T-helper 2 cell treated with Interferon-gamma antibody and Interleukin-4, amounts not matched to agents 5 μg/mL and 100 μg/mL, for 36 hours (primary cell): ENCODE results near the gene TRNP1.

Experiments used
- DNase-seq: peaks from one replicate; pipeline ENCODE4 v3.0.0; 2021; ENCODE audit warnings: low spot score
- H3K27ac Mint-ChIP-seq: one replicate; pipeline ENCODE4 v1.8.0; 2021; ENCODE audit warnings: mild to moderate bottlenecking, mixed read lengths
- H3K27me3 Mint-ChIP-seq: one replicate; pipeline ENCODE4 v1.8.0; 2021; ENCODE audit warnings: low read depth, mixed read lengths
- H3K36me3 Mint-ChIP-seq: one replicate; pipeline ENCODE4 v1.8.0; 2021; ENCODE audit warnings: low read depth, mixed read lengths
- H3K4me1 Mint-ChIP-seq: one replicate; pipeline ENCODE4 v1.8.0; 2021; ENCODE audit warnings: low read depth, mixed read lengths
- H3K4me3 Mint-ChIP-seq: one replicate; pipeline ENCODE4 v1.8.0; 2022; ENCODE audit warnings: mild to moderate bottlenecking, moderate library complexity, mixed read lengths
- H3K9me3 Mint-ChIP-seq: one replicate; pipeline ENCODE4 v1.8.0; 2021; ENCODE audit warnings: mixed read lengths

Gene TRNP1

GRCh38 chr1:27015260-27015659 is 21.8 kb downstream of the TRNP1 start:
- Mint-ChIP-seq H3K4me3 (no peak overlapping the region), H3K9me3 (no peaks in the 10 kb centered on the region), H3K27me3 (peaks cover 25% of the 10 kb centered on the region), H3K27ac (no peak overlapping the region), H3K4me1 (peaks cover 3% of the 10 kb centered on the region), H3K36me3 (no peaks in the 10 kb centered on the region)
- no peak for DNase-seq

- Mint-ChIP-seq H3K4me1 (peaks cover 3% of the 10 kb centered on the region), H3K36me3 (no peaks in the 10 kb centered on the region)
Observed at GRCh38 chr1:27016376-27016775, 22.9 kb downstream of the TRNP1 start.

DNA sequence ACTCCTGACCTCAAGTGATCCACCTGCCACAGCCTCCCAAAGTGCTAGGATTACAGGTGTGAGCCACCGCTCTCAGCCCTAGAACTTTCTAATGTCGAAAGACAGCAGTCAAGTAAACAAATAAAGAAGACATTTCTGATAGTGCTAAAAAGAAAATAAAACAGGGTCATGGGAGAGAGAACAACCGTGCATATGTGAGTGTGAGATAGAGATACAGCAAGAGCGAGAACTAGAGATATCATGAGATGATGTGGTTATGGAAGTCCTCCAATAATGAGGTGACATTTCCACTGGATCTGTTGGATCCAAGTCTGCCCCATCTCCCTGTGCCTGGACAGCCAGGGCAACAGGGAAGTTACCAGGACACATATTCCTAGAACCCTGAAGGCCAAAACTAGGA is 23.7 kb downstream of the TRNP1 start:
- Mint-ChIP-seq H3K4me3 (no peak overlapping the region), H3K36me3 (no peaks in the 10 kb centered on the region), H3K9me3 (no peaks in the 10 kb centered on the region), H3K4me1 (peaks cover 3% of the 10 kb centered on the region), H3K27me3 (peaks cover 10% of the 10 kb centered on the region), H3K27ac (no peak overlapping the region)
- no peak for DNase-seq

More at GRCh38 chr1:27016376-27016775, 22.9 kb downstream of the TRNP1 start:
- Mint-ChIP-seq H3K9me3 (no peaks in the 10 kb centered on the region), H3K4me3 (no peak overlapping the region), H3K27ac (no peak overlapping the region), H3K27me3 (peaks cover 19% of the 10 kb centered on the region)
- DNase-seq: no peak

GRCh38 chr1:27018316-27018715 is 24.8 kb downstream of the TRNP1 start:
- Mint-ChIP-seq H3K4me1 (no peaks in the 10 kb centered on the region), H3K27me3 (peaks cover 4% of the 10 kb centered on the region), H3K36me3 (no peaks in the 10 kb centered on the region), H3K4me3 (no peak overlapping the region), H3K27ac (no peak overlapping the region), H3K9me3 (no peaks in the 10 kb centered on the region)
- no peak for DNase-seq

- Mint-ChIP-seq H3K27me3 (peaks cover 4% of the 10 kb centered on the region), H3K4me1 (no peaks in the 10 kb centered on the region), H3K4me3 (no peak overlapping the region), H3K27ac (no peak overlapping the region), H3K36me3 (no peaks in the 10 kb centered on the region), H3K9me3 (no peaks in the 10 kb centered on the region)
- no peak for DNase-seq
Observed at GRCh38 chr1:27021354-27022031, 28.0 kb downstream of the TRNP1 start.

- Mint-ChIP-seq H3K9me3 (no peaks in the 10 kb centered on the region), H3K27ac (no peak overlapping the region), H3K4me1 (no peaks in the 10 kb centered on the region), H3K27me3 (peaks cover 4% of the 10 kb centered on the region), H3K4me3 (no peak overlapping the region), H3K36me3 (no peaks in the 10 kb centered on the region)
- DNase-seq: no peak
Observed at GRCh38 chr1:27025718-27026117, 32.2 kb downstream of the TRNP1 start.

DNA sequence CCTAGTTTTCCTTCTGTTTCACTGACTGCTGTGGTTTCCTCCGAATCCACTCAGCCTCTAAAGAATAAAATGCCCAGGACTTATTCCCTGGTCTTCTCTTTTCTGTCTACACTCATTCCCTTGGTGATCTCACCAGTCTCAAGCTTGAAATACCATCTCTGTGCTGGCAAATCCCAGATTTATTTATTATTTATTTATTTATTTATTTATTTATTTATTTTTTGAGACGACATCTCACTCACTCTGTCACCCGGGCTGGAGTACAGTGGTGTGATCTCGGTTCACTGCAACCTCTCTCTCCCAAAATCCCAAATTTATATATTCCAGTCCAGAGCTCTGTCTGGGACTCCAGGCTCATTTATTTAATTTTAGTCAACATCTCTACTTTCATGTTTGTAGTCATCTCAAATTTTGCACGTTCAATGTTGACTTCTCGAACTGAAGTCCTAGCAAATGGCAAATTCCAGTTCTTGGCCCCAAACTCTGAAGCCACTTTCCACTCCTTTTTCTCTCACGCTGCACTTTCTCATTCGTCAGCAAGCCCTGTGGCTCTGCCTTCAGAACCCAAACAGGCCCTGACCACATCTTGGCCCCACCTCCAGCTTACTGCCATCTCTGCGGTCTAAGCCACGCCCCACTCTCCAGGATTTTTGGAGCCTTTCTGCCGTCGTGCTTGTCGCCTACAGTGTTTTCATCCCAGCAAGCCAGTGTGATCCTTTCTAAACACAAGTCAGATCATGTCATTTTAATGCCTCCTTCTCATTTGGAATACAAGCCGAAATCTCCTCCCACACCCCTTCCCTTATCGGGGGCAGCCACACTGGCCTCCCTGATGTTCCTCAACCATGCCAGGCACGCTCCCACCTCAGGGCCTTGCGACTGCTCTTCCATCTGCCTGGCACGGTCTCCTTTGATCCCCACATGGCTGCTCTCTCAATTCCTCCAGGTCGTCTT is 33.4 kb downstream of the TRNP1 start:
- no peak overlapping the region for H3K27ac Mint-ChIP-seq
- no peak for DNase-seq
- no peaks in the 10 kb centered on the region for H3K4me1 Mint-ChIP-seq
- H3K36me3 Mint-ChIP-seq: no peaks in the 10 kb centered on the region
- H3K9me3 Mint-ChIP-seq: no peaks in the 10 kb centered on the region
- H3K4me3 Mint-ChIP-seq: no peak overlapping the region
- H3K27me3 Mint-ChIP-seq: peaks cover 2% of the 10 kb centered on the region

GRCh38 chr1:27027575-27028250 is 34.2 kb downstream of the TRNP1 start:
- Mint-ChIP-seq H3K27me3 (peaks cover 2% of the 10 kb centered on the region), H3K4me1 (no peaks in the 10 kb centered on the region), H3K27ac (no peak overlapping the region), H3K4me3 (no peak overlapping the region), H3K36me3 (no peaks in the 10 kb centered on the region), H3K9me3 (no peaks in the 10 kb centered on the region)
- no peak for DNase-seq

GRCh38 chr1:27029517-27029916 is 36.0 kb downstream of the TRNP1 start:
- Mint-ChIP-seq H3K36me3 (no peaks in the 10 kb centered on the region), H3K4me3 (no peak overlapping the region), H3K9me3 (no peaks in the 10 kb centered on the region), H3K4me1 (no peaks in the 10 kb centered on the region), H3K27ac (no peak overlapping the region), H3K27me3 (peaks cover 2% of the 10 kb centered on the region)
- no peak for DNase-seq

GRCh38 chr1:27031235-27032118 is 38.0 kb downstream of the TRNP1 start:
- no peak overlapping the region for H3K4me3 Mint-ChIP-seq
- no peaks in the 10 kb centered on the region for H3K36me3 Mint-ChIP-seq
- H3K27ac Mint-ChIP-seq: no peak overlapping the region
- no peaks in the 10 kb centered on the region for H3K9me3 Mint-ChIP-seq
- DNase-seq: no peak
- peaks cover 2% of the 10 kb centered on the region for H3K27me3 Mint-ChIP-seq
- no peaks in the 10 kb centered on the region for H3K4me1 Mint-ChIP-seq

DNA sequence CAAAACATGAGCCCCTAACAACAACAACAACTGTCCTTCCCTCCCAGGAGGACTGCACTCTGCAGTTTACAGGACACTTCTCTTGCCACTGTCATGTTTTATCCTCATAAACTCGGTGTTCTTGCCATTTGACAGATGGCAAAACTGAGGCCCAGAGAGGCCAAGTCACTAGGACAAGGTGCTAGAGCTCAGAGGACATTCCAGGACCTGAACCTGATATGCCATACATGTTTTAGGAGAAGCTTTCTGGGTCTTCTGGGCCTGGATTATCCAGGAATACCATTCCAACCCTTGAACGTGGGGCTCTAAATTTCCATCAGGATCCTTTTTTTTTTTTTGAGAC is 38.6 kb downstream of the TRNP1 start:
- Mint-ChIP-seq H3K9me3 (no peaks in the 10 kb centered on the region), H3K36me3 (no peaks in the 10 kb centered on the region), H3K4me1 (no peaks in the 10 kb centered on the region), H3K27ac (no peak overlapping the region), H3K4me3 (no peak overlapping the region), H3K27me3 (peaks cover 2% of the 10 kb centered on the region)
- no peak for DNase-seq

DNA sequence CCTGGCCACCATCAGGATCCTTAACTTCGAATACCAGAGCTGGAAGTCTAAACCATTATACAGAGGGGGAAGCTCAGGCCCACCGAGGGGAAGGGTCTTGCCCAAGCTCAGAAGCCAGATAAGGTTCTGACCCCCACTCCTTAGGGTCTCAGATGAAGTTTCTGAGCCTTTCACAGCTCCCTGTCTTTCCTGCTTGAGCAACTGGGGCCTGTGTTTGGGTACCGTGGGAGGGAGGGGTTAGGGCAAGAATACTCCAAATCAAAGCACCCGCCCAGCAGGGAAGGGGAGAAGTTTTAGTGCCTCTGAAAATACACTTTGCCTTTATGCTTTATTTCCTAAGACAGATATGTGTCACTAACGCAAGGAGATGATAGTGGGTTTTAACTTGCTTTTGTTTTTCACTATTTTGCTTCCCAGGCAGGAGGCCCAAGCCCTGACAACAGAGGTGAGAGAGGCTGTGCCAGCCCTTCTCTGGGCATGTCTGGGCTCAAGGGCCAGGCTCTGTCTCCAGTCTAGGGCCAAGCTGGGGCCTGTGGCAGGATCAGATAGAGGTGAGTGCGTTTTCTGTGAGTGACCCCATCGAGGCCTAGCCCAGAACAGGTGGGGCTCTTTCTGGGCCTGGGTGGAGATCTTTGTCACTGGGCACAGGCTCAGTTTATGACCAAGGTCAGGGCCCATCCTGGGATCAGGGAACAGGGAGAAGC is 39.7 kb downstream of the TRNP1 start:
- Mint-ChIP-seq H3K27ac (no peak overlapping the region), H3K4me1 (no peaks in the 10 kb centered on the region), H3K4me3 (no peak overlapping the region), H3K36me3 (no peaks in the 10 kb centered on the region), H3K27me3 (no peaks in the 10 kb centered on the region), H3K9me3 (no peaks in the 10 kb centered on the region)
- DNase-seq: no peak

- no peaks in the 10 kb centered on the region for H3K9me3 Mint-ChIP-seq
- H3K4me3 Mint-ChIP-seq: no peak overlapping the region
- H3K27ac Mint-ChIP-seq: no peak overlapping the region
- no peaks in the 10 kb centered on the region for H3K36me3 Mint-ChIP-seq
- no peaks in the 10 kb centered on the region for H3K4me1 Mint-ChIP-seq
- no peaks in the 10 kb centered on the region for H3K27me3 Mint-ChIP-seq
- no peak for DNase-seq
Observed at GRCh38 chr1:27035344-27035743, 41.9 kb downstream of the TRNP1 start.
